A549 (cell line): ENCODE measurements around the gene CTSC. TPM values are rescaled to one million over a fixed set of nuclear protein-coding genes. Genes with fewer than 3 reads are reported as not detected.

Source experiments
- ATAC-seq, 2 experiments: fragments of 200-7000 bp in 1 of 2; fragments of >200 bp in 1 of 2; cut with Nextera tagmentation in 1 of 2; cut with Tn5 transposase in 1 of 2; 3 replicates each; pipeline versions ENCODE4 v1.8.0 to v1.9.1; 2018 to 2020; ENCODE audit warnings: mild to moderate bottlenecking in 1 of 2, moderate library complexity in 1 of 2
- CTCF ChIA-PET: fragments of 300-600 bp; sonication (Branson Sonifier 250); formaldehyde crosslinking; extraction: SDS; loops from one replicate; lab custom pipeline; 2021; ENCODE audit warnings: antibody characterized with exemption, inconsistent platforms; lab: Yijun Ruan, JAX
- POLR2A ChIA-PET: fragments of 350-600 bp; formaldehyde crosslinking; extraction: SDS; loops from one replicate; lab custom pipeline; 2021; ENCODE audit warnings: antibody characterized with exemption, inconsistent platforms; lab: Yijun Ruan, JAX
- DNase-seq, 2 experiments: peaks; one replicate each; pipeline versions ENCODE4 v3.0.0 to v3.0.0-alpha.2; 2011 to 2016; ENCODE audit warnings: low read depth in 1 of 2, low spot score in 1 of 2
- FAIRE-seq: peaks from 2 replicates; lab custom pipeline; 2011; peaks lifted over from hg19 to GRCh38; lab: Jason Lieb, UNC
- H3K27ac ChIP-seq, 2 experiments: fragments of >200 bp; sonication (Bioruptor Twin); formaldehyde crosslinking; 3 replicates each; pipeline ENCODE4 v1.5.1; 2016 to 2017
- H3K4me1 ChIP-seq: fragments of >200 bp; sonication (Bioruptor Twin); formaldehyde crosslinking; 3 replicates; pipeline ENCODE4 v1.6.1; 2016
- H3K4me2 ChIP-seq: fragments of >200 bp; sonication (Bioruptor Twin); formaldehyde crosslinking; 3 replicates; pipeline ENCODE4 v1.6.1; 2016
- H3K4me3 ChIP-seq: fragments of >200 bp; sonication (Bioruptor Twin); formaldehyde crosslinking; 3 replicates; pipeline ENCODE4 v1.5.1; 2016
- H3K9me3 ChIP-seq: fragments of >200 bp; sonication (Bioruptor Twin); formaldehyde crosslinking; 3 replicates; pipeline ENCODE4 v1.6.1; 2016
- EHF ChIP-seq: fragments of 250-450 bp; sonication (Bioruptor Pico); IDR thresholded peaks from 2 replicates; pipeline ENCODE4 v1.5.0; 2020; ENCODE audit warnings: mild to moderate bottlenecking
- EP300 ChIP-seq, 2 experiments: fragments of >200 bp; sonication (Bioruptor Twin); formaldehyde crosslinking; IDR thresholded peaks; 2 replicates in 1 of 2; 3 replicates in 1 of 2; pipeline ENCODE4 v1.6.1; 2016 to 2017
- FOSB ChIP-seq: fragments of 250-450 bp; sonication (Bioruptor Pico); IDR thresholded peaks from 2 replicates; pipeline ENCODE4 v1.5.0; 2020; ENCODE audit warnings: mild to moderate bottlenecking, moderate library complexity
- HOXB13 ChIP-seq: fragments of 250-450 bp; sonication (Bioruptor Pico); IDR thresholded peaks from 2 replicates; pipeline ENCODE4 v1.5.0; 2020; ENCODE audit warnings: low read depth, mild to moderate bottlenecking, moderate library complexity
- HOXB5 ChIP-seq: fragments of 250-450 bp; sonication (Bioruptor Pico); IDR thresholded peaks from 2 replicates; pipeline ENCODE4 v1.5.0; 2020; ENCODE audit warnings: mild to moderate bottlenecking, moderate library complexity
- JUNB ChIP-seq: fragments of >200 bp; sonication (Bioruptor Twin); formaldehyde crosslinking; IDR thresholded peaks from 2 replicates; pipeline ENCODE4 v1.6.1; 2016
- KDM5A ChIP-seq: fragments of 200-600 bp; sonication (generic); IDR thresholded peaks from 2 replicates; pipeline ENCODE4 v1.6.1; 2016; ENCODE audit warnings: antibody characterized with exemption, mild to moderate bottlenecking
- MAFK ChIP-seq: fragments of 450-650 bp; IDR thresholded peaks from 2 replicates; pipeline ENCODE4 v1.6.1; 2014; ENCODE audit not compliant: partially characterized antibody
- MAZ ChIP-seq: fragments of 150-350 bp; IDR thresholded peaks from 2 replicates; pipeline ENCODE4 v1.6.1; 2014; ENCODE audit warnings: antibody characterized with exemption, low read depth, low read length, borderline replicate concordance
- RCOR1 ChIP-seq: fragments of 150-350 bp; IDR thresholded peaks from 2 replicates; pipeline ENCODE4 v1.6.1; 2014; ENCODE audit warnings: antibody characterized with exemption, low read length, low read depth
- RFX5 ChIP-seq: fragments of 450-650 bp; IDR thresholded peaks from 2 replicates; pipeline ENCODE4 v1.7.1; 2014; ENCODE audit warnings: antibody characterized with exemption, mild to moderate bottlenecking, moderate library complexity
- SREBF2 ChIP-seq: fragments of 450-650 bp; IDR thresholded peaks from 2 replicates; pipeline ENCODE4 v1.6.1; 2014; ENCODE audit warnings: mild to moderate bottlenecking, moderate library complexity
- TFCP2L1 ChIP-seq: fragments of 250-450 bp; sonication (Bioruptor Pico); IDR thresholded peaks from 2 replicates; pipeline ENCODE4 v1.5.0; 2021; ENCODE audit warnings: mild to moderate bottlenecking
- TP53 ChIP-seq: fragments of 250-450 bp; sonication (Bioruptor Pico); IDR thresholded peaks from 2 replicates; pipeline ENCODE4 v1.5.0; 2021; ENCODE audit warnings: mild to moderate bottlenecking, moderate library complexity
- ZC3H11A ChIP-seq: fragments of 450-650 bp; IDR thresholded peaks from 2 replicates; pipeline ENCODE4 v1.6.1; 2014; ENCODE audit warnings: antibody characterized with exemption, mild to moderate bottlenecking
- ZFP36 ChIP-seq: fragments of 450-650 bp; IDR thresholded peaks from 2 replicates; pipeline ENCODE4 v1.6.1; 2014; ENCODE audit warnings: borderline replicate concordance; ENCODE audit not compliant: partially characterized antibody
- ZNF302 ChIP-seq: fragments of 250-450 bp; sonication (Bioruptor Pico); IDR thresholded peaks from 2 replicates; pipeline ENCODE4 v1.9.0; 2021; ENCODE audit warnings: inconsistent platforms, mild to moderate bottlenecking, moderate library complexity
- WGBS: methylation state at CpG from one replicate; pipeline ENCODE4 v1.1.6; 2017; ENCODE audit errors: missing lambda C conversion rate; 5-methylcytosine and 5-hydroxymethylcytosine counted together
- polyA plus RNA-seq, 4 experiments: library from polyadenylated mRNA; depleted of rRNA in 3 of 4; stranded (reverse); fragments of >200 nt; fragmentation: RNase III in 1 of 4; extraction: RNeasy Plus Mini Kit Qiagen cat#74134 plus additional on column Dnase treatment in 1 of 4; gene quantifications; 2 replicates in 3 of 4; 3 replicates in 1 of 4; pipeline ENCODE4 v1.2.3, GENCODE V29; 2011 to 2017
- TF ChIP-seq, protein P1 (sequence below): IDR thresholded peaks from 2 replicates; pipeline ENCODE4 v1.6.1; 2012
- TF ChIP-seq, protein P2 (sequence below): fragments of >200 bp; sonication (Bioruptor Twin); formaldehyde crosslinking; IDR thresholded peaks from 3 replicates; pipeline ENCODE4 v1.6.1; 2016
- TF ChIP-seq, protein P3 (sequence below): fragments of 200-600 bp; sonication (generic); IDR thresholded peaks from 2 replicates; pipeline ENCODE4 v1.6.1; 2016; ENCODE audit warnings: antibody characterized with exemption, mild to moderate bottlenecking, moderate library complexity
- TF ChIP-seq, protein P4 (sequence below): IDR thresholded peaks from 2 replicates; pipeline ENCODE4 v1.6.1; 2012
- TF ChIP-seq, protein P5 (sequence below): fragments of 450-650 bp; IDR thresholded peaks from 2 replicates; pipeline ENCODE4 v1.6.1; 2014; ENCODE audit warnings: antibody characterized with exemption
- TF ChIP-seq, protein P6 (sequence below): fragments of 250-450 bp; sonication (Bioruptor Pico); IDR thresholded peaks from 2 replicates; pipeline ENCODE4 v1.5.0; 2021; ENCODE audit warnings: mild to moderate bottlenecking, moderate library complexity, borderline replicate concordance

Gene CTSC
- polyA plus RNA-seq, 2 of the 4 experiments (the other 2 are of a cell fraction), result 50.0 to 118 TPM

DNA sequence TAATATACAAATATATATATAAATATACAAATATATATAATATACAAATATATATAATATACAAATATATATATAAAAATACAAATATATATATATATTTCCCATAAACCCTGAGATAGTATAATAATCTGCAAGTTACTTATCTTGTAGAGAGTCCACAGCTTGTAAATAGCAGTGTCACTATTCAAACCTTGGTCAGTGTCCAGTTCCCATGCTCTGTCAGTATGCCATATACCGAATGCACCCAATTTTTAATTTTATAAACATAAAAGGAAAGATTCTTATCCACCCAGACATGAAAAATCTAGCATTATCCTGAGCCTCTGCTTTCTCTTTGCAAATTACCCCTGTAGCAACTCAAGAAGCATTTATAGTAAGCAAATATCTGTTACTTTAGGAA lies 21.6 kb upstream of the CTSC start:
- Histone ChIP-seq H3K4me1 (peaks cover 23% of the 10 kb centered on the region), H3K4me3 (no peak overlapping the region), H3K27ac (no peak overlapping the region), H3K9me3 (no peaks in the 10 kb centered on the region), H3K4me2 (no peak overlapping the region)
- no peak for DNase-seq
- no peak for FAIRE-seq
- TF ChIP-seq MAZ (no peak), HOXB13 (no peak), RFX5 (no peak), EHF (CRISPR knock-in tag) (no peak), RCOR1 (no peak), FOSB (CRISPR knock-in tag) (no peak)
- TF ChIP-seq, protein P1, sequence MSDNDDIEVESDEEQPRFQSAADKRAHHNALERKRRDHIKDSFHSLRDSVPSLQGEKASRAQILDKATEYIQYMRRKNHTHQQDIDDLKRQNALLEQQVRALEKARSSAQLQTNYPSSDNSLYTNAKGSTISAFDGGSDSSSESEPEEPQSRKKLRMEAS, result no peak
- TF ChIP-seq, protein P2, sequence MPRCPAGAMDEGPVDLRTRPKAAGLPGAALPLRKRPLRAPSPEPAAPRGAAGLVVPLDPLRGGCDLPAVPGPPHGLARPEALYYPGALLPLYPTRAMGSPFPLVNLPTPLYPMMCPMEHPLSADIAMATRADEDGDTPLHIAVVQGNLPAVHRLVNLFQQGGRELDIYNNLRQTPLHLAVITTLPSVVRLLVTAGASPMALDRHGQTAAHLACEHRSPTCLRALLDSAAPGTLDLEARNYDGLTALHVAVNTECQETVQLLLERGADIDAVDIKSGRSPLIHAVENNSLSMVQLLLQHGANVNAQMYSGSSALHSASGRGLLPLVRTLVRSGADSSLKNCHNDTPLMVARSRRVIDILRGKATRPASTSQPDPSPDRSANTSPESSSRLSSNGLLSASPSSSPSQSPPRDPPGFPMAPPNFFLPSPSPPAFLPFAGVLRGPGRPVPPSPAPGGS, result no peak
- TF ChIP-seq, protein P3, sequence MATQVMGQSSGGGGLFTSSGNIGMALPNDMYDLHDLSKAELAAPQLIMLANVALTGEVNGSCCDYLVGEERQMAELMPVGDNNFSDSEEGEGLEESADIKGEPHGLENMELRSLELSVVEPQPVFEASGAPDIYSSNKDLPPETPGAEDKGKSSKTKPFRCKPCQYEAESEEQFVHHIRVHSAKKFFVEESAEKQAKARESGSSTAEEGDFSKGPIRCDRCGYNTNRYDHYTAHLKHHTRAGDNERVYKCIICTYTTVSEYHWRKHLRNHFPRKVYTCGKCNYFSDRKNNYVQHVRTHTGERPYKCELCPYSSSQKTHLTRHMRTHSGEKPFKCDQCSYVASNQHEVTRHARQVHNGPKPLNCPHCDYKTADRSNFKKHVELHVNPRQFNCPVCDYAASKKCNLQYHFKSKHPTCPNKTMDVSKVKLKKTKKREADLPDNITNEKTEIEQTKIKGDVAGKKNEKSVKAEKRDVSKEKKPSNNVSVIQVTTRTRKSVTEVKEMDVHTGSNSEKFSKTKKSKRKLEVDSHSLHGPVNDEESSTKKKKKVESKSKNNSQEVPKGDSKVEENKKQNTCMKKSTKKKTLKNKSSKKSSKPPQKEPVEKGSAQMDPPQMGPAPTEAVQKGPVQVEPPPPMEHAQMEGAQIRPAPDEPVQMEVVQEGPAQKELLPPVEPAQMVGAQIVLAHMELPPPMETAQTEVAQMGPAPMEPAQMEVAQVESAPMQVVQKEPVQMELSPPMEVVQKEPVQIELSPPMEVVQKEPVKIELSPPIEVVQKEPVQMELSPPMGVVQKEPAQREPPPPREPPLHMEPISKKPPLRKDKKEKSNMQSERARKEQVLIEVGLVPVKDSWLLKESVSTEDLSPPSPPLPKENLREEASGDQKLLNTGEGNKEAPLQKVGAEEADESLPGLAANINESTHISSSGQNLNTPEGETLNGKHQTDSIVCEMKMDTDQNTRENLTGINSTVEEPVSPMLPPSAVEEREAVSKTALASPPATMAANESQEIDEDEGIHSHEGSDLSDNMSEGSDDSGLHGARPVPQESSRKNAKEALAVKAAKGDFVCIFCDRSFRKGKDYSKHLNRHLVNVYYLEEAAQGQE, result no peak
- no peak for ATAC-seq
- ChIA-PET CTCF (no interaction called here), POLR2A (no interaction called here)
- WGBS, result 84% methylated on average over 1 of the region's 1 CpG

DNA sequence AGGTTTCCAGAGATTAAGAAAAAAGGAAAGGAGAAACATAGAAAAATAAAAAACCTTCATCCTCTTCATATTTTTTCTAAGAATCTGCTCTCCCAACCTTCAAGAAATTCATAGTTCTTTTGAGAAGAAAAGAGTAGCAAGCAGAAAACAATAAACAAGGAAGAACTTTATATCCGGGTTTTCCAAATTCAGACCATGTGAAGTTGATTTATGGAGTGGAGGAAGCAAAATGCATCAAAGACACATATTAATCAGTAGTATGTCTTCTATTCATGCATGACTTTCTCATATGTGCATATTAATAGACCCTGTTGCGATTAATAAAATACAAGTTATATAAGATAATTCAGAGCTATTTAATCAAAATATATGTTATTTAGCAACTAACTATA lies 20.5 kb upstream of the CTSC start:
- 78% methylated on average over 2 of the region's 2 CpGs for whole genome bisulfite sequencing
- DNase-seq (no peak), FAIRE-seq (no peak), ATAC-seq (no peak)
- H3K4me3 ChIP-seq, result no peak overlapping the region
- peaks cover 19% of the 10 kb centered on the region for H3K4me1 ChIP-seq
- no peaks in the 10 kb centered on the region for H3K9me3 ChIP-seq
- CTCF ChIA-PET, result interaction anchor here (1.1 kb wide), 1 partner anchor 127 kb away, joined by 3 read pairs; no protein-coding TSS in a partner anchor
- peak overlapping the region; percentile 41 for H3K4me2 ChIP-seq
- POLR2A ChIA-PET, result interaction anchor here (0.6 kb wide), 1 partner anchor 21 kb away, joined by 4 read pairs; the partner anchor contains the start of gene CTSC
- peak overlapping the region; percentile 57 to 77 for H3K27ac ChIP-seq
- no peak for TF ChIP-seq TFCP2L1
- TF ChIP-seq SREBF2, result no peak
- no peak for TF ChIP-seq TP53
- TF ChIP-seq, protein P4, sequence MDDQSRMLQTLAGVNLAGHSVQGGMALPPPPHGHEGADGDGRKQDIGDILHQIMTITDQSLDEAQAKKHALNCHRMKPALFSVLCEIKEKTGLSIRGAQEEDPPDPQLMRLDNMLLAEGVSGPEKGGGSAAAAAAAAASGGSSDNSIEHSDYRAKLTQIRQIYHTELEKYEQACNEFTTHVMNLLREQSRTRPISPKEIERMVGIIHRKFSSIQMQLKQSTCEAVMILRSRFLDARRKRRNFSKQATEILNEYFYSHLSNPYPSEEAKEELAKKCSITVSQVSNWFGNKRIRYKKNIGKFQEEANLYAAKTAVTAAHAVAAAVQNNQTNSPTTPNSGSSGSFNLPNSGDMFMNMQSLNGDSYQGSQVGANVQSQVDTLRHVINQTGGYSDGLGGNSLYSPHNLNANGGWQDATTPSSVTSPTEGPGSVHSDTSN, result no peak
- no peak for TF ChIP-seq ZNF302
- TF ChIP-seq, protein P5, sequence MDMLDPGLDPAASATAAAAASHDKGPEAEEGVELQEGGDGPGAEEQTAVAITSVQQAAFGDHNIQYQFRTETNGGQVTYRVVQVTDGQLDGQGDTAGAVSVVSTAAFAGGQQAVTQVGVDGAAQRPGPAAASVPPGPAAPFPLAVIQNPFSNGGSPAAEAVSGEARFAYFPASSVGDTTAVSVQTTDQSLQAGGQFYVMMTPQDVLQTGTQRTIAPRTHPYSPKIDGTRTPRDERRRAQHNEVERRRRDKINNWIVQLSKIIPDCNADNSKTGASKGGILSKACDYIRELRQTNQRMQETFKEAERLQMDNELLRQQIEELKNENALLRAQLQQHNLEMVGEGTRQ, result no peak
- TF ChIP-seq JUNB, result no peak
- no peak for TF ChIP-seq MAFK
- no peak for TF ChIP-seq EP300 (IDR thresholded peaks at IDR 0.05)
- TF ChIP-seq, protein P6, sequence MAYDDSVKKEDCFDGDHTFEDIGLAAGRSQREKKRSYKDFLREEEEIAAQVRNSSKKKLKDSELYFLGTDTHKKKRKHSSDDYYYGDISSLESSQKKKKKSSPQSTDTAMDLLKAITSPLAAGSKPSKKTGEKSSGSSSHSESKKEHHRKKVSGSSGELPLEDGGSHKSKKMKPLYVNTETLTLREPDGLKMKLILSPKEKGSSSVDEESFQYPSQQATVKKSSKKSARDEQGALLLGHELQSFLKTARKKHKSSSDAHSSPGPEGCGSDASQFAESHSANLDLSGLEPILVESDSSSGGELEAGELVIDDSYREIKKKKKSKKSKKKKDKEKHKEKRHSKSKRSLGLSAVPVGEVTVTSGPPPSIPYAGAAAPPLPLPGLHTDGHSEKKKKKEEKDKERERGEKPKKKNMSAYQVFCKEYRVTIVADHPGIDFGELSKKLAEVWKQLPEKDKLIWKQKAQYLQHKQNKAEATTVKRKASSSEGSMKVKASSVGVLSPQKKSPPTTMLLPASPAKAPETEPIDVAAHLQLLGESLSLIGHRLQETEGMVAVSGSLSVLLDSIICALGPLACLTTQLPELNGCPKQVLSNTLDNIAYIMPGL (CRISPR knock-in tag), result no peak
- no peak for TF ChIP-seq ZFP36
- no peak for TF ChIP-seq ZC3H11A
- TF ChIP-seq HOXB5 (CRISPR knock-in tag), result no peak
- no peak for TF ChIP-seq KDM5A
- TF ChIP-seq, all 56 proteins: peak for 0
